Upper lobe of left lung (tissue), 6 donors: ENCODE data around the gene ACAP2. TPM values are rescaled to one million over a fixed set of nuclear protein-coding genes. Genes with fewer than 3 reads are reported as not detected.
A peak's percentile ranks its signal among the peaks of the same experiment; 100 is the strongest.

ENCODE experiments used
- ATAC-seq, 2 donors: fragments of 200-7000 bp; cut with Tn5 transposase; one replicate each; pipeline ENCODE4 v1.9.1; 2022; ENCODE audit warnings: mild to moderate bottlenecking in 2 of 2, moderate library complexity in 2 of 2; ENCODE audit not compliant: low FRiP score in 2 of 2
- DNase-seq, 2 donors: peaks; one replicate each; pipeline ENCODE4 v3.0.0-alpha.2; 2019 to 2020
- H3K27ac ChIP-seq, 4 donors: fragments of 200-600 bp; sonication (generic); one replicate each; pipeline ENCODE4 v1.5.1; 2016 to 2019
- H3K27me3 ChIP-seq, 4 donors: fragments of 200-600 bp; sonication (generic); one replicate each; pipeline ENCODE4 v1.5.1; 2017 to 2019
- H3K36me3 ChIP-seq, 4 donors: fragments of 200-600 bp; sonication (generic); one replicate each; pipeline ENCODE4 v1.5.1; 2016 to 2019
- H3K4me1 ChIP-seq, 4 donors: fragments of 200-600 bp; sonication (generic); one replicate each; pipeline ENCODE4 v1.5.1; 2018 to 2019
- H3K4me3 ChIP-seq, 4 donors: fragments of 200-600 bp; sonication (generic); one replicate each; pipeline ENCODE4 v1.5.1; 2017 to 2019; ENCODE audit warnings: mild to moderate bottlenecking in 2 of 4, moderate library complexity in 1 of 4
- H3K9me3 ChIP-seq, 4 donors: fragments of 200-600 bp; sonication (generic); one replicate each; pipeline ENCODE4 v1.5.1; 2018 to 2019
- EP300 ChIP-seq, 4 donors: sonication (generic); formaldehyde crosslinking; IDR thresholded peaks; one replicate each; pipeline ENCODE4 v1.5.1; 2017; ENCODE audit warnings: antibody characterized with exemption in 4 of 4, control low read depth in 2 of 4
- POLR2A ChIP-seq, 4 donors: fragments of 450-650 bp; IDR thresholded peaks; one replicate each; pipeline ENCODE4 v1.5.1; 2016 to 2017; ENCODE audit warnings: antibody characterized with exemption in 4 of 4, mild to moderate bottlenecking in 2 of 4
- POLR2AphosphoS5 ChIP-seq, 2 donors: sonication (generic); formaldehyde crosslinking; IDR thresholded peaks; one replicate each; pipeline ENCODE4 v1.5.1; 2017; ENCODE audit warnings: antibody characterized with exemption in 2 of 2
- WGBS, 2 donors: methylation state at CpG; one replicate each; pipeline ENCODE4 v1.1.5; 2017 to 2018; 5-methylcytosine and 5-hydroxymethylcytosine counted together
- small RNA-seq, 4 donors: library from RNA; depleted of rRNA; stranded (forward); fragments of <200 nt; gene quantifications; one replicate each; pipeline ENCODE3, GENCODE V24; 2016
- total RNA-seq, 6 donors: library from RNA; depleted of rRNA in 4 of 6; stranded (reverse); fragments of >200 nt in 4 of 6; gene quantifications; one replicate each; pipeline versions ENCODE4 v1.1.0 to v1.2.1, GENCODE V29; 2016 to 2021
- TF ChIP-seq, protein P1 (sequence below), 6 experiments: fragments of 450-650 bp in 4 of 6; fragments of 200-600 bp in 2 of 6; sonication (generic) in 2 of 6; IDR thresholded peaks; one replicate each; pipeline ENCODE4 v1.5.1; 2016 to 2019; ENCODE audit warnings: antibody characterized with exemption in 6 of 6
- donor health status: DM: no; HTN: no; CAD: no; lungs with moderate emphysema.
- donor health status: DM: no; HTN: yes; CAD: no; lungs with severe emphysema.

The ACAP2 gene
- total RNA-seq, 6 donors from 2014 or later = 30.6 to 75.2 (median 52.3) TPM

DNA sequence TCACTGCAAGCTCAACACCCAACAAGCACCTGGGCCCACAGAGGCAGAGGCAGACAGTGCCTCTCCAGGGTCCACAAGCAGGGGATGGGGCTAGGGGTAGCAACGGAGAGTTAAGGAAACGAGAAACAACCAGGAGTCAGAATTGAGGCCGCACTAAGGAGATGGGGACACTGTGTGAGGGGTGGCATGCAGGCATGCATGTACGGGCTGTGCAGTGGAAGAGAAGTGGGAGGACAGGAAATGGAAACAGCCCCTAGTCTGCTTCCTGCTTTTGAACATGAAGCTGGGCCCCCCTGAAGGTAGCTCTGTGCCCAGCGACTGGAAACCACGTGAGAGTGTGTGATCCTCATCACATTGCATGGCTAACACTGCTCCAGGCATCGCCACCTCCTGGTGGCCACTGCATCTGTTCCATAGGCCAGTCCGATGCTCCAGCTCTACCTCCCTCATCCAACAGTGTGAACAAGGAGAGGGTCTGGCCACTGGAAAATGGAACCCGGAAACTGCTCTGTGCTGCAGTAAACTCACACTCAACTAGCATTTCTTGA lies 215.8 kb downstream of the ACAP2 start:
- ATAC-seq (no peak), DNase-seq (peak in 1 of 2 donors; percentile 22)
- WGBS, 2 donors = 65 to 73% methylated on average over 7 to 9 of the region's 9 CpGs
- Histone ChIP-seq H3K4me1 (peaks cover 12 to 19% (median 16%) of the 10 kb centered on the region in 4 donors), H3K27me3 (no peaks in the 10 kb centered on the region), H3K36me3 (no peaks in the 10 kb centered on the region), H3K4me3 (no peak overlapping the region), H3K9me3 (no peaks in the 10 kb centered on the region), H3K27ac (no peak overlapping the region)
- no peak for TF ChIP-seq EP300 (IDR thresholded peaks at IDR 0.05)
- TF ChIP-seq, protein P1, sequence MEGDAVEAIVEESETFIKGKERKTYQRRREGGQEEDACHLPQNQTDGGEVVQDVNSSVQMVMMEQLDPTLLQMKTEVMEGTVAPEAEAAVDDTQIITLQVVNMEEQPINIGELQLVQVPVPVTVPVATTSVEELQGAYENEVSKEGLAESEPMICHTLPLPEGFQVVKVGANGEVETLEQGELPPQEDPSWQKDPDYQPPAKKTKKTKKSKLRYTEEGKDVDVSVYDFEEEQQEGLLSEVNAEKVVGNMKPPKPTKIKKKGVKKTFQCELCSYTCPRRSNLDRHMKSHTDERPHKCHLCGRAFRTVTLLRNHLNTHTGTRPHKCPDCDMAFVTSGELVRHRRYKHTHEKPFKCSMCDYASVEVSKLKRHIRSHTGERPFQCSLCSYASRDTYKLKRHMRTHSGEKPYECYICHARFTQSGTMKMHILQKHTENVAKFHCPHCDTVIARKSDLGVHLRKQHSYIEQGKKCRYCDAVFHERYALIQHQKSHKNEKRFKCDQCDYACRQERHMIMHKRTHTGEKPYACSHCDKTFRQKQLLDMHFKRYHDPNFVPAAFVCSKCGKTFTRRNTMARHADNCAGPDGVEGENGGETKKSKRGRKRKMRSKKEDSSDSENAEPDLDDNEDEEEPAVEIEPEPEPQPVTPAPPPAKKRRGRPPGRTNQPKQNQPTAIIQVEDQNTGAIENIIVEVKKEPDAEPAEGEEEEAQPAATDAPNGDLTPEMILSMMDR (IDR thresholded peaks at IDR 0.05) = peak in 3 of 6 experiments; percentile 19 to 21 (median 20)

DNA sequence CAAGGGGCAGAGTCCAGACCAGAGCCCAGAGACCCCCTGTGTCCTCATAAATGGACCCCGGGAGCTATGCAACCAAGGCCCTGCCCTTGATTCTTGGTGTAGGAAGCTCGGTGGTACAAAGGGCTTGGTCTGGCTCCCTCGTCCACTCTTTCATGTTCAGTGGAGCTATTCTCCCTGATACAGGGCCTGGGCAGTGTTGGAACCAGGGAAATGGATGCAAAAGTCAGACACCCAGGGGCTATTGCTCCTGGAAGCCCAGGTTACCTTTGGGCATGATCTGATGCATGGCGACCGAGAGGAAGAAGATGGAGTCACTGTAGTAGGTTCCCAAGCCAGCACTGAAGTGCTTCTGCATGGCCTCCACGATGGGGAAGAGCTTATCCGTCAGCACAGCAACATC lies 216.4 kb downstream of the ACAP2 start:
- TF ChIP-seq POLR2AphosphoS5 (IDR thresholded peaks at IDR 0.05) (no peak), EP300 (IDR thresholded peaks at IDR 0.05) (no peak), POLR2A (IDR thresholded peaks at IDR 0.05) (no peak)
- TF ChIP-seq, protein P1 (IDR thresholded peaks at IDR 0.05) = no peak
- ATAC-seq (no peak), DNase-seq (peak in 1 of 2 donors; percentile 5)
- Histone ChIP-seq H3K36me3 (no peaks in the 10 kb centered on the region), H3K27me3 (no peaks in the 10 kb centered on the region), H3K4me3 (no peak overlapping the region), H3K27ac (no peak overlapping the region), H3K4me1 (peaks cover 12 to 25% (median 19%) of the 10 kb centered on the region in 4 donors), H3K9me3 (no peaks in the 10 kb centered on the region)
- 97 to 98% methylated on average over 7 of the region's 7 CpGs for WGBS, 2 donors

DNA sequence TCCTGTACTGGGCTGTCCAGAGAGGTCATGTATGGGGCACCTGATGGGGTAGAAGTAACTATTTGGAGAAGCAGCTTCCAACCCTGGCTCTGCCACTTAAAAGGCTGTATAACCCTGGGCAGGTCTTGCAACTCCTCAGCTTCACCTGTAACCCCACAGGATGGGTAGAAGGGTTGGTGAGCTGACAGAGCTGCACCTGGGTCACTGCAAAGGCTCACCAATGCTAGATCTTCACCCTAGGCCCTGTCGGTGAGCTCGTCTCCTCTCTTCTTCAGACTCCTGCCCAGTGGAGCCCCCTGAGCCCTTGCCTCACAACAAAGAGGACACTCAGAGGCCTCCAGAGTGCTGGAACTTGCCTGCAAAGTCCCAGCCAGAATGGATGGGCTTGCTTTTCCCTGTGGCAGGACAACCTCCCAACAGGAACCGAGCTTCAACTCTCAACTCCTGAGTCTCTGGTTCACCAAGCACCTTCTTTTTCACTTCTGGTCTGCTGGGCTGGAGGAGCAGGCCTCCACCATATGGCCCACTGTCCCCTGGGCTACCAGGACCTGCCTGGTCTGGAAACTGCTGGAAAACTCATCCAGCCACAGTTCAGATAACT lies 217.7 kb downstream of the ACAP2 start:
- Histone ChIP-seq H3K27me3 (no peaks in the 10 kb centered on the region), H3K9me3 (no peaks in the 10 kb centered on the region), H3K4me3 (no peak overlapping the region), H3K4me1 (peaks cover 14 to 30% (median 21%) of the 10 kb centered on the region in 4 donors), H3K36me3 (no peaks in the 10 kb centered on the region), H3K27ac (peak overlapping the region in 1 of 4 donors; percentile 2)
- ATAC-seq (no peak), DNase-seq (peak in 1 of 2 donors; percentile 15)
- WGBS, 2 donors = 97 to 100% methylated on average over 3 of the region's 3 CpGs
- TF ChIP-seq EP300 (IDR thresholded peaks at IDR 0.05) (no peak), POLR2AphosphoS5 (IDR thresholded peaks at IDR 0.05) (no peak), POLR2A (IDR thresholded peaks at IDR 0.05) (no peak)
- TF ChIP-seq, protein P1 (IDR thresholded peaks at IDR 0.05) = no peak

Small RNA genes lying within 50 kb of the gene (small RNA-seq; reads per million reads assigned to genes)
- 0 reads per million in 4 donors for gene RF00019

Other genes with a start within 250 kb of the ACAP2 start
- 1 to 10 TPM; 6.3 to 9.6 (median 8.6) TPM for gene XXYLT1, start 171.9 kb downstream of the ACAP2 start, total RNA-seq
- gene PPP1R2, start 100.3 kb upstream of the ACAP2 start, total RNA-seq = 100 to 1,000 TPM in 2 of 6 donors, 10 to 100 TPM in 4; 38.5 to 170 (median 61.2) TPM
- gene APOD, start 140.9 kb upstream of the ACAP2 start, total RNA-seq = 100 to 1,000 TPM in 2 of 6 donors, 10 to 100 TPM in 4; 29.7 to 120 (median 67.4) TPM